IMR-90 (cell line): ENCODE data around the gene RNF4. TPM values are rescaled to one million over a fixed set of nuclear protein-coding genes. Genes with fewer than 3 reads are reported as not detected.

Experiments used
- ATAC-seq: fragments of 200-7000 bp; cut with Tn5 transposase; 2 replicates; pipeline ENCODE4 v1.9.1; 2020; ENCODE audit warnings: low read depth, mild to moderate bottlenecking, moderate library complexity
- BruUV-seq: library from RNA; stranded (reverse); fragments of 400-500 nt; replicated peaks from 2 replicates; lab custom pipeline; 2021; lab: Mats Ljungman, UMichigan
- CTCF ChIA-PET: fragments of 300-600 bp; formaldehyde crosslinking; extraction: SDS; loops from one replicate; lab custom pipeline; 2021; ENCODE audit warnings: antibody characterized with exemption; lab: Yijun Ruan, JAX
- POLR2A ChIA-PET: fragments of 300-600 bp; sonication (Branson Sonifier 250); formaldehyde crosslinking; loops from one replicate; lab custom pipeline; 2022; ENCODE audit warnings: antibody characterized with exemption; ENCODE audit not compliant: unreplicated experiment; lab: Charles Lee
- DNase-seq: peaks from one replicate; pipeline ENCODE4 v3.0.0; 2013
- H2AFZ ChIP-seq: replicated peaks from 2 replicates; pipeline ENCODE3; 2013; ENCODE audit warnings: low read length, mild to moderate bottlenecking; ENCODE audit not compliant: poor library complexity
- H2AK5ac ChIP-seq: 2 replicates; pipeline ENCODE4 v1.6.1; 2013; ENCODE audit warnings: low read depth, low read length, inconsistent platforms
- H2AK9ac ChIP-seq: replicated peaks from 2 replicates; pipeline ENCODE3; 2013; ENCODE audit warnings: mild to moderate bottlenecking, low read depth, low read length, moderate library complexity; ENCODE audit not compliant: poor library complexity
- H2BK120ac ChIP-seq: 2 replicates; pipeline ENCODE4 v1.6.1; 2013; ENCODE audit warnings: low read depth, low read length, inconsistent platforms
- H2BK15ac ChIP-seq: 3 replicates; pipeline ENCODE4 v1.6.1; 2013; ENCODE audit warnings: low read depth, low read length, inconsistent platforms
- H2BK20ac ChIP-seq: 2 replicates; pipeline ENCODE4 v1.6.1; 2013; ENCODE audit warnings: low read depth, mild to moderate bottlenecking, inconsistent platforms, low read length, moderate library complexity
- H2BK5ac ChIP-seq: 2 replicates; pipeline ENCODE4 v1.6.1; 2013; ENCODE audit warnings: mild to moderate bottlenecking, low read depth, low read length, inconsistent platforms; ENCODE audit not compliant: poor library complexity, severe bottlenecking
- H3K14ac ChIP-seq: replicated peaks from 2 replicates; pipeline ENCODE4 v1.6.1; 2013; ENCODE audit warnings: low read depth, low read length, inconsistent platforms
- H3K18ac ChIP-seq: 2 replicates; pipeline ENCODE4 v1.6.1; 2013; ENCODE audit warnings: low read depth, low read length, control low read depth
- H3K23ac ChIP-seq: 2 replicates; pipeline ENCODE4 v1.6.1; 2013; ENCODE audit warnings: low read depth, low read length, inconsistent platforms
- H3K27ac ChIP-seq: 2 replicates; pipeline ENCODE4 v1.5.1; 2013; ENCODE audit warnings: mild to moderate bottlenecking, control low read depth, low read length; ENCODE audit not compliant: insufficient read depth
- H3K27me3 ChIP-seq: 2 replicates; pipeline ENCODE4 v1.6.1; 2013; ENCODE audit warnings: low read length; ENCODE audit not compliant: control insufficient read depth, insufficient read depth
- H3K36me3 ChIP-seq: 2 replicates; pipeline ENCODE4 v1.6.1; 2013; ENCODE audit warnings: low read length, mixed read lengths; ENCODE audit not compliant: control insufficient read depth, insufficient read depth
- H3K4ac ChIP-seq: 2 replicates; pipeline ENCODE4 v1.6.1; 2013; ENCODE audit warnings: low read depth, low read length, inconsistent platforms
- H3K4me1 ChIP-seq: 2 replicates; pipeline ENCODE4 v1.6.1; 2013; ENCODE audit warnings: low read length, mixed read lengths; ENCODE audit not compliant: control insufficient read depth, insufficient read depth
- H3K4me2 ChIP-seq: 2 replicates; pipeline ENCODE4 v1.6.1; 2013; ENCODE audit warnings: low read depth, mild to moderate bottlenecking, control low read depth, low read length, moderate library complexity
- H3K4me3 ChIP-seq: 2 replicates; pipeline ENCODE4 v1.5.1; 2013; ENCODE audit warnings: low read depth, mild to moderate bottlenecking, control low read depth, low read length, moderate library complexity; ENCODE audit not compliant: insufficient read depth
- H3K56ac ChIP-seq: 2 replicates; pipeline ENCODE4 v1.6.1; 2013; ENCODE audit warnings: low read length, inconsistent platforms; ENCODE audit not compliant: insufficient read depth; ENCODE audit errors: extremely low read depth
- H3K79me1 ChIP-seq, 2 experiments: 2 replicates each; pipeline ENCODE4 v1.6.1; 2013; ENCODE audit warnings: low read length in 2 of 2, inconsistent platforms in 1 of 2, low read depth in 1 of 2
- H3K9ac ChIP-seq: 2 replicates; pipeline ENCODE4 v1.6.1; 2013; ENCODE audit warnings: low read depth, low read length, control low read depth
- H3K9me1 ChIP-seq: 2 replicates; pipeline ENCODE4 v1.6.1; 2013; ENCODE audit warnings: low read length, inconsistent platforms; ENCODE audit not compliant: insufficient read depth
- H3K9me3 ChIP-seq: 2 replicates; pipeline ENCODE4 v1.6.1; 2013; ENCODE audit warnings: low read length; ENCODE audit not compliant: control insufficient read depth, insufficient read depth
- H4K20me1 ChIP-seq: 2 replicates; pipeline ENCODE4 v1.6.1; 2013; ENCODE audit warnings: low read length, inconsistent platforms; ENCODE audit not compliant: insufficient read depth
- H4K5ac ChIP-seq: 2 replicates; pipeline ENCODE4 v1.6.1; 2013; ENCODE audit warnings: mild to moderate bottlenecking, low read depth, low read length, control low read depth
- H4K8ac ChIP-seq, 2 experiments: 2 replicates each; pipeline ENCODE4 v1.6.1; 2013; ENCODE audit warnings: low read depth in 2 of 2, low read length in 2 of 2, control low read depth in 1 of 2, inconsistent platforms in 1 of 2
- H4K91ac ChIP-seq: 2 replicates; pipeline ENCODE4 v1.6.1; 2013; ENCODE audit warnings: low read depth, low read length, inconsistent platforms; ENCODE audit not compliant: insufficient read depth
- MAFK ChIP-seq: IDR thresholded peaks from 2 replicates; pipeline ENCODE4 v1.6.1; 2012; ENCODE audit warnings: low read depth, low read length, improper control_type of control experiment
- MAZ ChIP-seq: IDR thresholded peaks from 2 replicates; pipeline ENCODE4 v1.6.1; 2012; ENCODE audit warnings: low read depth, mild to moderate bottlenecking, low read length, improper control_type of control experiment, moderate library complexity, borderline replicate concordance
- RCOR1 ChIP-seq: IDR thresholded peaks from 2 replicates; pipeline ENCODE4 v1.6.1; 2012; ENCODE audit warnings: mild to moderate bottlenecking, low read length, improper control_type of control experiment; ENCODE audit not compliant: insufficient replicate concordance
- SMC3 ChIP-seq: fragments of 150-350 bp; IDR thresholded peaks from 2 replicates; pipeline ENCODE4 v1.6.1; 2016; ENCODE audit warnings: low read depth, mild to moderate bottlenecking, antibody characterized with exemption, low read length, moderate library complexity
- WGBS, 2 experiments: methylation state at CpG; one replicate each; pipeline versions ENCODE4 v1.1.5 to v1.1.7; 2013; ENCODE audit warnings: missing lambda C conversion rate in 2 of 2; ENCODE audit not compliant: insufficient read length in 1 of 2; ENCODE audit errors: extremely low coverage in 2 of 2; 5-methylcytosine and 5-hydroxymethylcytosine counted together
- dilution Hi-C: fragments of 300-500 bp; cut with HindIII; formaldehyde crosslinking; loops from one replicate; pipeline ENCODE4 v1.14.3; 2018; ENCODE audit warnings: low sequenced_read_pairs; ENCODE audit not compliant: unreplicated experiment
- in situ Hi-C: fragments of 300-500 bp; cut with MboI; formaldehyde crosslinking; loops from 3 replicates; pipeline ENCODE4 v1.14.3; 2019; ENCODE audit warnings: low sequenced_read_pairs, inconsistent platforms, mixed read lengths
- intact Hi-C: fragments of 100-400 bp; cut with micrococcal nuclease; formaldehyde crosslinking; loops from 2 replicates; pipeline ENCODE4 v1.10.0; 2022
- polyA plus RNA-seq, 3 experiments: library from polyadenylated mRNA; depleted of rRNA; stranded (reverse); fragments of >200 nt; gene quantifications; 2 replicates each; pipeline ENCODE4 v1.2.3, GENCODE V29; 2012; ENCODE audit warnings: low replicate concordance in 1 of 3
- total RNA-seq: library from RNA; depleted of rRNA; stranded (reverse); fragments of >200 nt; gene quantifications from 2 replicates; pipeline ENCODE4 v1.2.3, GENCODE V29; 2012
- TF ChIP-seq, protein P1 (sequence below): conservative IDR thresholded peaks from 2 replicates; pipeline ENCODE4 v1.5.1; 2012; ENCODE audit warnings: mild to moderate bottlenecking, low read depth, low read length, improper control_type of control experiment

The RNF4 gene
- total and polyA plus RNA-seq, 2 of the 4 experiments (the other 2 are of a cell fraction), result 63.8 to 73.8 TPM

DNA sequence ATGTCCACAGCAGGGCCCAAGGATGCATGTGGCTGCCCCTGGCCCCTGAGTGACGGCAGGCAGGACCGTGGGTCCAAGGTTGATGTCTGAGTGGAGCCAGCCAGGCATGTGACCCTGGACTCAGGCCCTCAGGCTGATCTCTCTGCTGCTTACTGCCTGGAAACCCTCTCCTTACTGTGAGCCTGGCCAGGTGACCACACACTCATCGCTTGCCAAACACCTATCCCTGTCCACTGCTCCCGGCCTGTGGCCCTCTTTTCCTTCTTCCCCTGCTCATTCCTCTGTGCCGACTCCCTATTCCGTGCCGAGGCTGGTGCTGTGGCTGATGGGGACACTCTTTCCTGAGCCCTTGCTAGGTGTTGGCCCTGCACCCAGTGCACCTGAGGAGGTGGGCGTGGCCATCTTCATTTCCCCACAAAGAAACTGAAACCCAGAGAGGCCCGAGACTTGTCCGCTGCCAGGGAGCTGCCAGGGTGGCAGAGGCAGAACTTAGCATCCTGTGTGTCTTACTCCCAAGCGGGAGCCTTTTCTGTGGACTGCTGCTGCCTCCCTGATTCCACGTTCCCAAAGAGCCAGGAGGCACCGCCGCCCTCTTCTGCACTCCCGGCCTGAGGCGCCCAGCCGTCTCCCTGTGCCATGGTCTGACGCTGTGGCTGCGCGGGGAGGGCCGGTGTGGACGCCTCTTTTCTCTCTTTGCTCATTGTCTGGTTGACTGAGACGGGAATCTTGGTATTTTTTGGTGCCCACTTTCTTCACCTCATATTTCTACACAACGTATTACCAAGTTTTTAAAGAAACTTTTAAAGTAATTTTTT, 11.2 kb upstream of the RNF4 start (continued):
- TF ChIP-seq MAZ, result no peak

DNA sequence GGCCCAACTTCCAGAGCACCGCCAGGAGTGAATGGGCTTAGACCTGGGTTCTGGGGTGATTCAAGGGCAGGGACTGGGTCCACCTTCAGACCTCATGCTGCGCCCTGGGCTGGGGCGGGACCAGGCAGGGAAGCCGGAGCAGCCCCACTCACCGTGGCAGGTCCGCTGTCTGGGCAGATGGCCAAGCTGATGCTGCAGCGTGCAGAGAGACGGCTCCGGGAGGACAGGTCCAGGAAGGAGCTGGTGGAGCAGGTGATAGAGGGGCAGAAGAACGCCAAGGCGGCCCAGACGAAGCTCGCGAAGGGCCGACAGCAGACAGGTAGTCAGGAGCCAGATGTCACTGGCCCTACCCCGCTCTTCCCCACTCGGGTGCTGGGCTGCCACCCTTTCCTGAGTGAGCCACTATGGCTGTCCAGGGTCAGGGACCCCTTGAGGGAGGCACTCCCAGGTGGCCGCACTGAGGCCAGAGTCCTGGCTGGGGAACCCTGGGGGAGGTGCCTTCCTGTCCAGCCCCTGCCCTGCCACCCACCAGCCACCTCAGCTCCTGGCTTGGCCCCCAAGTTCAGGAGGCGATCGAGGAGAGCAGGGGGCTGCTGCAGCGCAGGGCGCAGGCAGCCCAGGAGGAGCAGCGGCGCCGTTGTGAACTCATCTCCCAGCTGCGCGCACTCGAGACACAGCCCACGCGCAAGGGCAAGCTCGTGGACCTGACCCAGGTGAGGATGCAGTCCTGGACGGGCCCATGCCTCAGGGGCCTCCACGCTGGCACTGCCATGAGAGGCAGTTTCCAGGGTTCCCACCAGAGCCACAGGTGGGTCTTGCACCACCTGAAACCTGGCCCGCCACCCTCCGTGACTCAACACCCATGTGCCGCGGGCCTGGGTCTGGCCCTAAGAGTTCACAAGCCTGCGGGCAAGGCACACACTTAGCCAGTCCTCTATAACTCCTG, 10.1 kb upstream of the RNF4 start:
- Histone ChIP-seq H3K79me1 (no peaks in the 10 kb centered on the region), H4K5ac (no peak overlapping the region), H2AK9ac (peak overlapping the region; percentile 42), H4K91ac (no peak overlapping the region), H3K4me3 (no peak overlapping the region), H3K4me1 (peaks cover 2% of the 10 kb centered on the region; the same call in 1 of the 2 replicates), H2AFZ (no peak overlapping the region), H2BK15ac (no peak overlapping the region), H2BK20ac (no peak overlapping the region), H2BK120ac (no peak overlapping the region), H3K9ac (no peak overlapping the region), H3K56ac (no peak overlapping the region), H2BK5ac (no peak overlapping the region), H3K4ac (no peak overlapping the region), H3K18ac (no peak overlapping the region), H3K23ac (no peak overlapping the region), H3K14ac (no peak overlapping the region), H3K9me1 (peaks cover 3% of the 10 kb centered on the region; the same call in 1 of the 2 replicates), H2AK5ac (no peak overlapping the region), H3K27ac (no peak overlapping the region), H4K8ac (no peak overlapping the region), H3K4me2 (no peak overlapping the region), H3K36me3 (no peaks in the 10 kb centered on the region), H4K20me1 (no peaks in the 10 kb centered on the region; the same call in 1 of the 2 replicates), H3K9me3 (no peaks in the 10 kb centered on the region), H3K27me3 (peaks cover 14% of the 10 kb centered on the region)
- POLR2A ChIA-PET, result no interaction called here
- no TSS peak for BruUV-seq
- TF ChIP-seq SMC3, result no peak
- no peak for TF ChIP-seq RCOR1
- TF ChIP-seq, protein P1, sequence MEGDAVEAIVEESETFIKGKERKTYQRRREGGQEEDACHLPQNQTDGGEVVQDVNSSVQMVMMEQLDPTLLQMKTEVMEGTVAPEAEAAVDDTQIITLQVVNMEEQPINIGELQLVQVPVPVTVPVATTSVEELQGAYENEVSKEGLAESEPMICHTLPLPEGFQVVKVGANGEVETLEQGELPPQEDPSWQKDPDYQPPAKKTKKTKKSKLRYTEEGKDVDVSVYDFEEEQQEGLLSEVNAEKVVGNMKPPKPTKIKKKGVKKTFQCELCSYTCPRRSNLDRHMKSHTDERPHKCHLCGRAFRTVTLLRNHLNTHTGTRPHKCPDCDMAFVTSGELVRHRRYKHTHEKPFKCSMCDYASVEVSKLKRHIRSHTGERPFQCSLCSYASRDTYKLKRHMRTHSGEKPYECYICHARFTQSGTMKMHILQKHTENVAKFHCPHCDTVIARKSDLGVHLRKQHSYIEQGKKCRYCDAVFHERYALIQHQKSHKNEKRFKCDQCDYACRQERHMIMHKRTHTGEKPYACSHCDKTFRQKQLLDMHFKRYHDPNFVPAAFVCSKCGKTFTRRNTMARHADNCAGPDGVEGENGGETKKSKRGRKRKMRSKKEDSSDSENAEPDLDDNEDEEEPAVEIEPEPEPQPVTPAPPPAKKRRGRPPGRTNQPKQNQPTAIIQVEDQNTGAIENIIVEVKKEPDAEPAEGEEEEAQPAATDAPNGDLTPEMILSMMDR, result no peak
- no peak for TF ChIP-seq MAFK
- TF ChIP-seq MAZ, result no peak
- DNase-seq (no peak), ATAC-seq (no peak)
- intact Hi-C loops (no loop called here), in situ Hi-C loops (no loop called here), dilution Hi-C loops (no loop called here)
- WGBS, 2 experiments, result 84% methylated on average over 14 of the region's 38 CpGs; no CpG with 5 or more reads in 1 of the 2 experiments
- CTCF ChIA-PET, result no interaction called here
